K562 (cell line): ENCODE results near the gene AHNAK. TPM values are rescaled to one million over a fixed set of nuclear protein-coding genes. Genes with fewer than 3 reads are reported as not detected.
A peak's percentile ranks its signal among the peaks of the same experiment; 100 is the strongest.

Source experiments
- ATAC-seq: fragments of 200-7000 bp; cut with Tn5 transposase; 3 replicates; pipeline ENCODE4 v1.9.1; 2020; ENCODE audit warnings: moderate library complexity
- BruUV-seq: library from RNA; stranded (reverse); fragments of 400-500 nt; replicated peaks from 2 replicates; lab custom pipeline; 2021; lab: Mats Ljungman, UMichigan
- CTCF ChIA-PET: fragments of 300-600 bp; formaldehyde crosslinking; extraction: SDS; loops from one replicate; lab custom pipeline; 2021; ENCODE audit warnings: low intra/inter-chr PET ratio; lab: Yijun Ruan, JAX
- POLR2A ChIA-PET: fragments of 300-600, 350-650 bp; sonication (Branson Sonifier 250); formaldehyde crosslinking; extraction: SDS; loops from one replicate; lab custom pipeline; 2021; ENCODE audit warnings: antibody characterized with exemption, inconsistent platforms; lab: Yijun Ruan, JAX
- DNase-seq, 4 experiments: peaks; one replicate each; pipeline versions ENCODE4 v3.0.0 to v3.0.0-alpha.2; 2011 to 2018; ENCODE audit warnings: low spot score in 3 of 4, mixed read lengths in 3 of 4; ENCODE audit errors: extremely low read depth in 1 of 4
- FAIRE-seq: peaks from 2 replicates; lab custom pipeline; 2011; peaks lifted over from hg19 to GRCh38; lab: Jason Lieb, UNC
- H2AFZ ChIP-seq: 2 replicates; pipeline ENCODE4 v1.6.0; 2011; ENCODE audit warnings: low read depth, low read length, control low read depth, inconsistent platforms
- H3K27ac ChIP-seq: fragments of 200-600 bp; 3 replicates; pipeline ENCODE4 v1.8.0; 2011; ENCODE audit warnings: low read depth, mild to moderate bottlenecking, control low read depth, inconsistent platforms, low read length, moderate library complexity, mixed read lengths; ENCODE audit errors: extremely low read depth
- H3K27me3 ChIP-seq, 2 experiments: fragments of 300-600 bp in 1 of 2; 2 replicates in 1 of 2; 3 replicates in 1 of 2; pipeline versions ENCODE4 v1.6.0 to v1.8.0; 2011; ENCODE audit warnings: inconsistent platforms in 2 of 2, low read length in 2 of 2, mild to moderate bottlenecking in 1 of 2, mixed read lengths in 1 of 2, moderate library complexity in 1 of 2; ENCODE audit not compliant: control insufficient read depth in 2 of 2, insufficient read depth in 2 of 2
- H3K36me3 ChIP-seq: fragments of 300-600 bp; 3 replicates; pipeline ENCODE4 v1.8.0; 2011; ENCODE audit warnings: mild to moderate bottlenecking, low read length, inconsistent platforms; ENCODE audit not compliant: control insufficient read depth, insufficient read depth
- H3K4me1 ChIP-seq, 2 experiments: fragments of 200-600 bp in 1 of 2; replicated peaks in 1 of 2; 2 replicates in 1 of 2; 3 replicates in 1 of 2; pipeline versions ENCODE4 v1.5.1 to v1.8.0; 2011; ENCODE audit warnings: inconsistent platforms in 2 of 2, low read length in 2 of 2, mild to moderate bottlenecking in 1 of 2, mixed read lengths in 1 of 2, moderate library complexity in 1 of 2; ENCODE audit not compliant: control insufficient read depth in 2 of 2, insufficient read depth in 2 of 2
- H3K4me2 ChIP-seq: 2 replicates; pipeline ENCODE4 v1.6.1; 2011; ENCODE audit warnings: low read length, control low read depth, inconsistent platforms, mixed read lengths; ENCODE audit not compliant: insufficient read depth
- H3K4me3 ChIP-seq: fragments of 200-600 bp; sonication (generic), shearing (Covaris generic); 2 replicates; pipeline ENCODE4 v1.5.1; 2016; ENCODE audit warnings: control low read depth, inconsistent platforms
- H3K79me2 ChIP-seq: fragments of 200-600 bp; 3 replicates; pipeline ENCODE4 v1.8.0; 2011; ENCODE audit warnings: low read length, inconsistent platforms; ENCODE audit not compliant: control insufficient read depth, insufficient read depth
- H3K9ac ChIP-seq, 2 experiments: 2 replicates each; pipeline versions ENCODE4 v1.6.0 to v1.6.1; 2011; ENCODE audit warnings: low read depth in 2 of 2, low read length in 2 of 2, control low read depth in 1 of 2, inconsistent platforms in 1 of 2, mild to moderate bottlenecking in 1 of 2, mixed read lengths in 1 of 2; ENCODE audit not compliant: insufficient read depth in 1 of 2
- H3K9me1 ChIP-seq: one replicate; pipeline ENCODE4 v1.6.0; 2011; ENCODE audit warnings: inconsistent platforms, mild to moderate bottlenecking, low read length, moderate library complexity; ENCODE audit not compliant: control insufficient read depth, insufficient read depth
- H3K9me3 ChIP-seq: replicated peaks from 2 replicates; pipeline ENCODE4 v1.5.1; 2011; ENCODE audit warnings: low read depth, low read length, inconsistent platforms; ENCODE audit not compliant: control insufficient read depth, insufficient read depth
- H4K20me1 ChIP-seq: replicated peaks from 2 replicates; pipeline ENCODE4 v1.6.1; 2011; ENCODE audit warnings: low read length, inconsistent platforms, mixed read lengths; ENCODE audit not compliant: control insufficient read depth, insufficient read depth
- C11orf30 ChIP-seq: fragments of 450-650 bp; IDR thresholded peaks from 2 replicates; pipeline ENCODE4 v1.6.1; 2016; ENCODE audit warnings: low read depth, mild to moderate bottlenecking
- CEBPB ChIP-seq: fragments of 450-650 bp; IDR thresholded peaks from 2 replicates; pipeline ENCODE4 v1.6.1; 2016; ENCODE audit warnings: missing genetic modification characterization, missing compliant biosample characterization
- GTF2A2 ChIP-seq: IDR thresholded peaks from 2 replicates; pipeline ENCODE4 v1.6.1; 2016; ENCODE audit warnings: mild to moderate bottlenecking, missing genetic modification characterization, missing compliant biosample characterization
- NUFIP1 ChIP-seq: fragments of 450-650 bp; IDR thresholded peaks from 2 replicates; pipeline ENCODE4 v1.6.1; 2018; ENCODE audit not compliant: partially characterized antibody
- PHTF2 ChIP-seq: fragments of 250-450 bp; sonication (Bioruptor Pico); IDR thresholded peaks from 2 replicates; pipeline ENCODE4 v1.5.0; 2021; ENCODE audit warnings: mild to moderate bottlenecking
- THRAP3 ChIP-seq: fragments of 450-650 bp; IDR thresholded peaks from 2 replicates; pipeline ENCODE4 v1.6.1; 2016; ENCODE audit warnings: mild to moderate bottlenecking, inconsistent platforms, borderline replicate concordance
- WGBS: fragments of 100-300 bp; shearing (Covaris generic); methylation state at CpG from one replicate; pipeline ENCODE4 v1.1.6; 2016; ENCODE audit warnings: low coverage, mixed read lengths; ENCODE audit not compliant: insufficient coverage; ENCODE audit errors: missing lambda C conversion rate; 5-methylcytosine and 5-hydroxymethylcytosine counted together
- in situ Hi-C: fragments of 300-500 bp; cut with MboI; formaldehyde crosslinking; loops from 4 replicates; pipeline ENCODE4 v1.15.0; 2018; ENCODE audit warnings: inconsistent platforms, mixed read lengths
- intact Hi-C: fragments of 100-400 bp; cut with micrococcal nuclease; formaldehyde crosslinking; loops from 2 replicates; pipeline ENCODE4 v1.14.2; 2022
- polyA plus RNA-seq, 8 experiments: library from polyadenylated mRNA; depleted of rRNA in 4 of 8; stranded (reverse) in 5 of 8; unstranded in 3 of 8; fragments of >200 nt; fragmentation: Nextera tagmentation in 2 of 8; fragmentation: Illumina TruSeq in 1 of 8; extraction: Ambion mirVana in 2 of 8; extraction: Trizol in 1 of 8; gene quantifications; 2 replicates each; pipeline versions ENCODE4 v1.2.1 to v1.2.3, GENCODE V29; 2011 to 2014; ENCODE audit warnings: inconsistent platforms in 1 of 8, missing spikeins in 1 of 8
- total RNA-seq, 7 experiments: library from RNA; depleted of rRNA in 6 of 7; stranded (reverse); fragments of >200 nt in 6 of 7; fragmentation: Illumina TruSeq in 2 of 7; extraction: Trizol in 2 of 7; gene quantifications; 2 replicates each; pipeline versions ENCODE4 v1.2.1 to v1.2.3, GENCODE V29; 2011 to 2021; ENCODE audit warnings: low replicate concordance in 1 of 7
- TF ChIP-seq, protein P1 (sequence below): fragments of 450-650 bp; formaldehyde crosslinking; IDR thresholded peaks from 2 replicates; pipeline ENCODE4 v1.4.0; 2020; ENCODE audit warnings: mild to moderate bottlenecking, mixed read lengths
- TF ChIP-seq, protein P2 (sequence below): IDR thresholded peaks from 3 replicates; pipeline ENCODE4 v1.6.1; 2011; ENCODE audit warnings: borderline replicate concordance, mild to moderate bottlenecking; ENCODE audit not compliant: insufficient read length, insufficient read depth
- TF ChIP-seq, protein P3 (sequence below): sonication (generic); formaldehyde crosslinking; IDR thresholded peaks from 2 replicates; pipeline ENCODE4 v1.8.0; 2022; ENCODE audit warnings: mild to moderate bottlenecking, missing genetic modification reagents

The AHNAK gene
- total and polyA plus RNA-seq, 9 of the 15 experiments (the other 6 are each of a cell fraction or from before 2014, with no cell fraction given): 1.5 to 89.7 (median 45.0) TPM

DNA sequence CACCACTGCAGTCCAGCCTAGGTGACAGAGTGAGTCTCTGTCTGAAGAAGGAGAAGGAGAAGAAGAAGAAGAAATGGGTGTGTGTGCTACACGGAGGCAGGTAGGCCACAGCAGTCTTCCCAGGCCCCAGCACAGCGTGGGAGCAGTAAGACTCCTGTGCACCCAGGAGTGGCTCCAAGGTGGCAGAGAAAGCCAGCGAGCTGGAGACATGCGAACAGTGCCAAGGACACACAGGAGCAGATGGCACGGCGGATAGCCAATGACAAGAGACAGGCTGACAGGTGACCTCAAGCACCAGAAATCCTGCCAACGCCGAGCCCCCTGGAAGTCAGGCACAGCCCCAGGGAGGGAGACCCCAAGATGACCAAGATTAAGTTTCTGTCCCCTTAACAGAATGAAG is 136.8 kb downstream of the AHNAK start:
- WGBS: 68% methylated on average over 8 of the region's 8 CpGs
- Histone ChIP-seq H3K27me3 (no peaks in the 10 kb centered on the region), H3K79me2 (no peaks in the 10 kb centered on the region)
- TF ChIP-seq, protein P1, sequence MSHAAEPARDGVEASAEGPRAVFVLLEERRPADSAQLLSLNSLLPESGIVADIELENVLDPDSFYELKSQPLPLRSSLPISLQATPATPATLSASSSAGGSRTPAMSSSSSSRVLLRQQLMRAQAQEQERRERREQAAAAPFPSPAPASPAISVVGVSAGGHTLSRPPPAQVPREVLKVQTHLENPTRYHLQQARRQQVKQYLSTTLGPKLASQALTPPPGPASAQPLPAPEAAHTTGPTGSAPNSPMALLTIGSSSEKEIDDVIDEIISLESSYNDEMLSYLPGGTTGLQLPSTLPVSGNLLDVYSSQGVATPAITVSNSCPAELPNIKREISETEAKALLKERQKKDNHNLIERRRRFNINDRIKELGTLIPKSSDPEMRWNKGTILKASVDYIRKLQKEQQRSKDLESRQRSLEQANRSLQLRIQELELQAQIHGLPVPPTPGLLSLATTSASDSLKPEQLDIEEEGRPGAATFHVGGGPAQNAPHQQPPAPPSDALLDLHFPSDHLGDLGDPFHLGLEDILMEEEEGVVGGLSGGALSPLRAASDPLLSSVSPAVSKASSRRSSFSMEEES (CRISPR knock-in tag): no peak
- no peak for TF ChIP-seq NUFIP1
- no peak for TF ChIP-seq THRAP3
- TF ChIP-seq PHTF2: no peak
- TF ChIP-seq, protein P2, sequence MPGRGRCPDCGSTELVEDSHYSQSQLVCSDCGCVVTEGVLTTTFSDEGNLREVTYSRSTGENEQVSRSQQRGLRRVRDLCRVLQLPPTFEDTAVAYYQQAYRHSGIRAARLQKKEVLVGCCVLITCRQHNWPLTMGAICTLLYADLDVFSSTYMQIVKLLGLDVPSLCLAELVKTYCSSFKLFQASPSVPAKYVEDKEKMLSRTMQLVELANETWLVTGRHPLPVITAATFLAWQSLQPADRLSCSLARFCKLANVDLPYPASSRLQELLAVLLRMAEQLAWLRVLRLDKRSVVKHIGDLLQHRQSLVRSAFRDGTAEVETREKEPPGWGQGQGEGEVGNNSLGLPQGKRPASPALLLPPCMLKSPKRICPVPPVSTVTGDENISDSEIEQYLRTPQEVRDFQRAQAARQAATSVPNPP: no peak
- TF ChIP-seq, protein P3, sequence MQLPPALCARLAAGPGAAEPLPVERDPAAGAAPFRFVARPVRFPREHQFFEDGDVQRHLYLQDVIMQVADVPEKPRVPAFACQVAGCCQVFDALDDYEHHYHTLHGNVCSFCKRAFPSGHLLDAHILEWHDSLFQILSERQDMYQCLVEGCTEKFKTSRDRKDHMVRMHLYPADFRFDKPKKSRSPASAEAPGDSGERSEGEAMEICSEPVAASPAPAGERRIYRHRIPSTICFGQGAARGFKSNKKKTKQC: no peak
- TF ChIP-seq CEBPB (tag): no peak
- TF ChIP-seq GTF2A2: no peak
- TF ChIP-seq C11orf30: no peak
- TF ChIP-seq, all 486 proteins: peak for 0
- FAIRE-seq (no peak), ATAC-seq (no peak), DNase-seq (no peak)
- no peak overlapping the region for H3K27ac ChIP-seq
- 0 out of 2 replicates have a peak overlapping the region, but pooled peaks have one; percentile 9 for H2AFZ ChIP-seq
- H3K4me2 ChIP-seq: no peak overlapping the region
- in situ Hi-C loops (no loop called here), intact Hi-C loops (no loop called here)
- no TSS peak for BruUV-seq
- POLR2A ChIA-PET: interaction anchor here (0.9 kb wide), 1 partner anchor 9 kb away, joined by 3 read pairs; no protein-coding TSS in a partner anchor
- H3K9ac ChIP-seq: no peak overlapping the region
- H3K9me1 ChIP-seq: no peaks in the 10 kb centered on the region
- H3K9me3 ChIP-seq: no peaks in the 10 kb centered on the region
- H3K4me1 ChIP-seq: peaks cover 0 to 11% of the 10 kb centered on the region in 2 experiments; a peak in 2 of 5 replicates
- CTCF ChIA-PET: no interaction called here
- H3K36me3 ChIP-seq: no peaks in the 10 kb centered on the region
- no peaks in the 10 kb centered on the region for H4K20me1 ChIP-seq
- H3K4me3 ChIP-seq: no peak overlapping the region
